ENCODE measurements around the gene TGIF1. TPM values are rescaled to one million over a fixed set of nuclear protein-coding genes. Genes with fewer than 3 reads are reported as not detected.
"Not testable (repeated sequence)": the region's sequence is repeated elsewhere in the genome, so short reads cannot be mapped to it uniquely, and the experiment has no call there.

Gene TGIF1
- polyA plus RNA-seq, 10 donors = 34.3 to 52.4 (median 40.4) TPM

DNA sequence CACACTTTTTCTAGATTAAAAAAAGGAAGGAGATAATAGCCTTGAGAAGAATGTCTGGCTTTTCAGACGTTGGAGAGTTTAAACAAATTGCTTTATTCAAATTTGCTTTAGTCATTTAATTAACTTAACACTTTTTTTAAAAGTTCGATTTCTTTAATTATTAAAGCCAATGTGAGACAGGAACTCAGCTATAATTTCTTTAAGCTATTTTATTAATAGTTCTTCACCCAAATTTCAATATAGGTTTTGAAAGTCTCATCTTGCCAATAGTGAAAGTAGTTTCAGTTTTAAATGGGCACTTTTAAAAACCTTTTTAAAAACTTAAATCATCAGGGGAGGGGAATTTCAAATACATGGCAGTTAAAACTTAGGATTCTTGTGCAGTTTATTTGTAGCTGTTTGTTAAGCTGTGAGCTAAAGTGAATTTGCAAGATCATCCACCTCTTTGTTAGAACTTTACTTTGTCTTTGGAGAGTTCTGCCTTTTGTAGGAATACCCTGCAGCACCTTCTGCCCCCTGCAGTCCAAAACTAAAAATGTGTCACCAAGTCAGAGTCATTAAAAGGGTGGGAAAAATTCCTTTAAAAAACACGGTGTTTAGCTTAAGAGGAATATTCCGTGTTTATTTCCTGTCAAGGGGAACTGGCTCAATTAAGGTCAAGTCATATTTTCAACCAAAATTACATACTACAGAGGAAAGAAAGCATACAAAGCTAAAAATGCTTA is 4.6 kb downstream of the TGIF1 start:
- peak; percentile 58 to 80 (median 64) for DNase-seq

DNA sequence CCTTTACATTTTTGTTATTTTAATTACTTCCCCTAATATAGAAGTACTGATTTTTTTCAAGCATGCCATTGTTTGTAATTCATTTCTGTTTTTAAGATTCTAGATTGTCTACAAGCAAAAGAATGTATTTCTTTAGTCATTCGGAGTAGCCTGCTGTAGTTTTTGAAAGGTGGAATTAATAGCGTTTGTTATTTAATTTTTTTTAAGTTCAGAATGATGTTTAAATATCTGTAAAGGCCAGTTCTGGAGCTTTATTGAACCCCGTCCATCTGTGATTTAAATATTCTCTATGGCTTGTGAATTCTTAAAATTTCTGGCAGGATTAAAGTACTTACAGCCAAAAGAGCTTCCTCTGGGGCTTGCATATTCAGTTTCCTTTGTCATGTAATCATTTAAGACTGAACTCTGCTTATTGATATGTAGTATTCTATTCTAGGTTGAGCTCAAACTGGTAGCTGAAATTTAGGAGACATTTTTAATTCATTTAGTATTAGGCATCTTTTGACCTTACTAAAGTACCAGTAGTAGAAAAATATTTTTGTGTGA is 5.2 kb downstream of the TGIF1 start:
- DNase-seq = peak in 1 of 3 donors; percentile 40

DNA sequence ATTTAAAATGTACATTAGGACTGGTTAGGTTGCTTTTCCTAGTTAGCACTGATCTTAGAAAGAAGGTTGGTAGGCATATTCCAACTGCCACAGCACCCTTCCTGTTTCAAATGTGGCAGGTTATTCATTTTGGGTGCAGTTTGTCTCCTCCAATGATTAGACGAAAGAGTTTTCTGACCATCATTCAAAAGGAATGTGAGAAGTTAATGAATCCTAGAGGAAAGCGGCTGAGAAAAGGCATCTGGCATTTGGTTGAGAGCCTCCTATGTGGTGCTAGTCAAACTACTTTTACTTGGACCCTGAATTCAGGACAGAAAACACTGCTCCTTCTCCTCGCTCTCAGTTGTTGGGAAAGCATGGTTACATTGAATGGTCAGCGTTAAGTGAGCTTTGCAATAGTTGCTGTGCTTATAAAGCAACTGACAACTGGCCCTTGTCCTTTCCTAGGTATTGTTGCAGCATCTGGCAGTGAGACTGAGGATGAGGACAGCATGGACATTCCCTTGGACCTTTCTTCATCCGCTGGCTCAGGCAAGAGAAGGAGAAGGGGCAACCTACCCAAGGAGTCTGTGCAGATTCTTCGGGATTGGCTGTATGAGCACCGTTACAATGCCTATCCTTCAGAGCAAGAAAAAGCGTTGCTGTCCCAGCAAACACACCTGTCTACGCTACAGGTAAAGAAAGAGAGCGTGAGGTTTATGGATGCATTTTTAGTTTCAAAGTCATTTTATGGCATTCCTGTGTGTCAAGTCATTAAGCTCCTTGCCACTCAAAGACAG is 6.1 kb downstream of the TGIF1 start:
- peak in 1 of 3 donors; percentile 36 for DNase-seq

DNA sequence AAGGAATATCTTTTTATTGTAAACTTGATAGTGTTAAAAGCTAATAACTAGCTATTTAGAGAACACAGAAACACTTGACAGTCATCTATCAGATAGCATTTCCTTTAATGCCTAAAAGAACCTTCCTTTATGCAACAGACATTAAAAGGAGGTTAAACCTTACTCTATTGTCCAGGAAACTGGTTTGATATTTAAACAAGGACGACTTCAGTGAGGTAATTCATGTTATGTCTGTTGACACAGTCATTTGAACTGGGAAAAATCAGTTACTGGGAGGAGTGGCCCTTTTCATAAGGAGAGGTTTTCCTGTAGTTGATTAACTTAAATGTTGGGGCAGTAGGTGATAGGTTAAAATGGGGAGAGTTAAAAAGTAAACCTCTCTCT is 6.7 kb downstream of the TGIF1 start:
- no peak for DNase-seq

DNA sequence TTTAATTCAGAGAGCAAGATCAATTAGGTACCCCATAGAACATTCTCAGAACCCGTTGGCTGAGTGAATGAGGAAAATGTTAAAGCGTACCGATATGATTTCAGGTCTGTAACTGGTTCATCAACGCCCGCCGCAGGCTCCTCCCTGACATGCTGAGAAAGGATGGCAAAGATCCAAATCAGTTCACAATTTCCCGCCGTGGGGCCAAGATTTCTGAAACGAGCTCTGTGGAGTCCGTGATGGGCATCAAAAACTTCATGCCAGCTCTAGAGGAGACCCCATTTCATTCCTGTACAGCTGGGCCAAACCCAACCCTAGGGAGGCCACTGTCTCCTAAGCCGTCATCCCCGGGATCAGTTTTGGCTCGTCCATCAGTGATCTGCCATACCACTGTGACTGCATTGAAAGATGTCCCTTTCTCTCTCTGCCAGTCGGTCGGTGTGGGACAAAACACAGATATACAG is 7.3 kb downstream of the TGIF1 start:
- DNase-seq = no peak

DNA sequence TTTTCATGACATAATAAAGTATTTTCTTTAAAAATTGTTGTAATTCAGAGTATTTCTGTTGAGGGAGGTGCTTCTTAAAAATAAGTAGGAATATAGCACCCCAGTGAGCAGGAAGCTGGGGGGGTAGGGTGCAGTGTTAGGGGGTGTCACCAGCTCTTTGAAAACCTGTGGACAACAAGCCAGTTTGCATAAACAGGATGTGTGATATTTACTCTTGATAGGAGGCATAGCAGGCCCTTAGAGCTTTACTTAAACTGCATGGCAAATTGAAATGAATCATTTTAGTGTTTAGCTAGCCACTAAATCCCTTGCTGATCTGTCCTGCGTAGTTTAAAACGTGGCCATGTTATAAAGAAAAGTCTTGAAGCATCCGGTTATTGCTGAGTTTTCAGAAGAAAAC is 8.4 kb downstream of the TGIF1 start:
- DNase-seq = no peak

DNA sequence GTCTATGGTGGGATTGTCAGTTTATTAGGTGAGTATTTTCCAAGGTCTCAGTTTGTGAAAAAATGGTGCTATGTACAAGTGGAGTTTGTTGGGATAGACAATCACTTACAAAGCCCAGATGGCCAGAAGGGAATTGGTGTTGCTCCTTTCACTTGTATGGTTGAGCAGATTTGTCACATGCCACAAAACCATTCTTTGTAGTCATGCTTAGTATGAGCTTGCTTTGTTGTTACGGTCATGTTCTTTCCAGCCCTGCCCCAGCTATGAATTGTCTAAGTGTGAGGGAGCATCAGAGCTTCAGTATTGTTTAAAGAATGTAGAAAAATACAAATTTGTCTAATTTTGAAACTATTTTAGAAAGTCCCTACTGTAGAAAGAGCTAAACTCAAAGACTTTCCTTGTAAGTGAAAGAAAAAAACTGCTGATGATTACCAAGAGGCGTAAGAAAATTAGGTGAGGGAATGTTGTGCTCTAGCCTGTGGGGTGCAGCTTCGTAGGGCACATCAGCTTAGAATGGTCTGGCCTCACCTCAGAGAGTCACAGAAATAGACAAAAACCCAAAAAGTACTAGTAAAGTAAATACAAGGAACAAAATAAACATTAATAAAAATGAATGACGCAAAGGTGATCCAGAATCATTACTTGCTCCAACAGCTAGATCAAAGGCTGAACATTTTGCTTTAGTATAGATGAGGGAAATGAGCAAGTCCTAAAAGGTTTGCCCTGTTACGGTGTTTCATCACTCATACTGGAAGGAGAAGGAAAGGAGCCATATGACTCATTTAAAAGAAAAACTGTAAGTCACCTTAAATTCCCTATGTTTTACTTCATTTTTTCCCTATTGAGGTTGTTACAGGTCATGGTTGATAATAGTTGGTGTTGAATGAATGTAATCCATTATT is 9.2 kb downstream of the TGIF1 start:
- no peak for DNase-seq

DNA sequence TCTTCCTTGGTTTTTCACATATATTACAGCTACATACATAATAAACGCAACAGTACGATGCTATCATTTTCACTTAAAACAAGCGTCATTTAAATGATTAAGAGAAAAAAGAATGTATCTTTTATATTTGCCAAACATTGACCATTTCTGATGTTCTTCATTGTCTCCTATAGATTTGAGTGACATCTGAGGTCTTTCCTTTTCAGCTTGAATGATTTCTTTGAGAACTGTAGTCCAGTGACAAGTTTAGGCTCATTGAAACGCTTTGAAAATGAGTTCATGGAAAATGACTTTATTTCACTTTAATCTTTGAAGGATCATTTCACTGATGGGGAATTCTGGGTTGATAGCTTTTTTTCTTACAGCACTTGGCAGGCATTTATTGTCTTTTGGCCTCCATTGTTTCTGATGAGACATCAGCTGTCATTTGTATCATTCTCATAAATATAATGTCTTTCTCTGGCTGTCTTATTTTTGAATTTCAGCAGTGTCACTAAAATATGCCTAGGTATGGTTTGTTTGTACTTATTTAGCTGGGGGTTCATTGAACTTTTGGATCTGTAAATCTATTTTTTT is 10.9 kb downstream of the TGIF1 start:
- no peak for DNase-seq

DNA sequence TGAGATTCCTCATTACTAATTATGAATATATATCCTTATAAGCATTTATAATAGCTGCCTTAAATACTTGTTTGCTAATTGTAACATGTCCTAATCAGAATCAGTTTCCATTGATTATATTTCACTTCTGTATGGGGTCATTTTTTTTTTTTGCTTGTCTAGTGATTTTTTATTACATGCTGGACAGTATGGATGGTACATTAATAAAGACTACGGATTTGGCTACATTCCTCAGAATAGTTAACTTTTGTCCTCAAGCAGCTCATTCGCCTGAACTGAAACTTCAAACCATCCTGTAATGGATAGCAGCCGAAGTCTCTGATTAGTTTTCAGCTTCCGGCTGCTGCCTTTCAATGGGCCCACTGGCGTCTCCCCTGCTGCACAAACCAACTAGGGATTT is 11.7 kb downstream of the TGIF1 start:
- DNase-seq = no peak

DNA sequence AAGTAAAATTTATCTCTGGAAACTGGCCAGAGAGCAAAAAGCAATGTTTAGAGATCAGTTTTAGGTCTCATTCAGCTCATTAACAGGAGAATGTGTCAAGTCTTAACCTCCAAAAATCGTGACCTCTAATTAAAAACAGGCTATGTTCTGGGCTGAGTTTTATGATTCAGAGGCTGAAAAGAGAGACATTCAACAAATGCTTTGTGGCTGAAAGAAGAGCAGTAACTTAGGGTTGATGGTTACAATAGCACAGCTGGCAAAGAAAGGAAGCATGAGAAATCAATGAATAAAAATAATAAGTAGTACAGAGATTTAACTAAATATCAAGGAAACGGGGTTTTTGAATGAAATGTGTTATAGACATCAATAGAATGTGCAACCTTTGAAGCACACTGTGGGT is 13.1 kb downstream of the TGIF1 start:
- peak in 1 of 3 donors; percentile 43 for DNase-seq

DNA sequence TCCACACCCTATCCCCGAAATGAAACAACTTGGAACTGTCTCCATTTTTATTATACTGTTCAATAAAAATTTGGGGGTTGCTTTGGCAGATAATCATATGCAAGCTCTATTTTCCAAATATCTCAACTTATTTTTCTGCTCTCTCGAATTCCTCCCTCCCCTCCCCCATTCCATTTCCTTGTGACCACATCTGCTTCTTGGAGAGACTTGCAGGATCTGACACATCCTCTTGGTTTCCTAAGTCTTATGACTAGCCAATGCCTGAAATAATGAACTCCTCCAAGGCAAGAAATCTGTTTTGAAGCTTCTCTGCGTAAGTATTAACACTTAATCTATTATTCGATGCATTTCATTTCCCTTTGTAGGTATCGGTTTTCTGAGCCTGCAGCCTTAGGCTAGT is 16.1 kb downstream of the TGIF1 start:
- DNase-seq = peak in 2 of 3 donors; percentile 65 to 71

DNA sequence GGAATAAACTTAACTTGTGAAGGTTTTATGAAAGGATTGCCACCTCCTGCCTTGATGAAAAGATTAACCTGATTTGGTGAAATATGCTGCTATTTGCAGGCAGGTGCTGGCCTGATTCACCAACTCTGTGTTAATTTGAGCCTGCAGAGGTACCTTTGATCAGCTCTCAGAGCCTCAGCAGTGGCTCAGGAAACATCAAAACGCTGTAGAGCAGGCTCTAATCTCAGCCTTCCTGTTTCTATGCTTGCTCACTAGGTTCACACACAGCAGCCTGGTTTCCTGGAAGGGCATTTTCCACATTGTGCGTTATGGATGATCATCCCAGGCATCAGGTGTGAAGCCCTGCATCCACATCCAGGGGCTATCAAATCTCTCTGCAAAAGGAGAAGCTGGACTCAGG is 16.9 kb downstream of the TGIF1 start:
- no peak for DNase-seq

DNA sequence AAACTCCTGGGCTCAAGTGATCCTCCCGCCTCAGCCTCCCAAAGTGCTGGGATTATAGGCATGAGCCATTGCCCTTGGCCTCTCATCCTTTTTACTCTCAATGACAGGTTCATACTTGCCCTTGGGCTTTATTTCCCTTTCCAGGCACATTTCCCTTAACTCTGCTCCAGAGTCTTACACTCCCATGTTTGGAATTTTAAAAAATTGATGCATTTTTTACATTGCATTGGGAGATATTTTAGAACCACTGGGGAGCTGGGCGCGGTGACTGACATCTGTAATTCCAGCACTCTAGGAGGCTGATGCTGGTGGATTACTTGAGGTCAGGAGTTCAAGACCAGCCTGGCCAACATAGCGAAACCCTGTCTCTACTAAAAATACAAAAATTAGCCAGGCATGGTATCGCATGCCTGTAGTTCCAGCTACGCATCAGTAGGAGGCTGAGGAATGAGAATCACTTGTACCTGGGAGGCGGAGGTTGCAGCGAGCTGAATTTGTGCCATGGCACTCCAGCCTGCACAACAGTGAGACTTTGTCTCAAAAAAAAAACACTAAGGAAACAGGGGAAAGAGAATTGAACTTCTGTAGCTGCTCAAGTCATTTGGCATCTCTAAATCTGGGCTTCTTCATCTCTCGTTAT is 18.2 kb downstream of the TGIF1 start:
- DNase-seq = no peak

DNA sequence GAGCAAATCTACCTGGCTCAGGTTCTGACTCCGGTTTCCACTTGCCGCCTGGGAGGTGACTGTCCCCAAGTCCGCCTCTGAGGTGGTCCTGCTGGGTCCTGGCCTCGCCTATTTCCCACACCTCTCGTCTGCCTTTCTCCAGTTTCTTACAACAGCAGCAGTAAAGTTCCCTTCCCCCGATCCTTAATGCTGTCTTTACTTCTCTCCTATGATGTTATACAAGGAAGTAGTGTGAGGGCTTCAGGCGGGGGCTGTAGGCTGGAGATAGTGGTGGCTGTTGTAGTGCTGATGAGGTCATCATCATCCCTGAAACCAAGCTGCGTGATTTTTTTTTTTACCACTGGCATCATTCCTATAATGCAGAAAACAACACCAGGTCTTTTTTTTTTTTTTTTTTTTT is 18.9 kb downstream of the TGIF1 start:
- no peak for DNase-seq

DNA sequence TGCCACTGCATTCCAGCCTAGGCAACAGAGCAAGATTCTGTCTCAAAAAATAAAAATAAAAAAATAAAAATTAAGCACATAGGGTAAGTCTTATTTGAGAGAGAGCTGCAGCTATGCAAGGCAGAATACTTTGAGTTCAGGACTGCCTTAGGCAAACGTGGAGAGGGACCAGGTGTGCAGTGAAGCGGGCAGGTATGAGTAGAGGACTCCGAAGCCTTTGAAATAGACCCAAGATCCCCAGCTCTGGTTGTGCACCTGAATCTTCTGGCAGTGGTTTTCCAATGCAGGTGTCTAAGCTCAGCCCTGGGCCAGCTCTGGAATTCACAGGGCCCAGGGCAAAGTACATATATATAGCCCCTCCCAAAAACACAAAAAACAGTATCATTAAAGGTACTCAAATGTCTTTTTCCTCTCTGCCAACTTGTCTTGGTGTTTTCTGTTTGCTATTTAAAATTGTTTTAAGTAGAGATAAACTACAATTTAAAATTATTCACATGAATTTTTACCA is 21.2 kb downstream of the TGIF1 start:
- no peak for DNase-seq

DNA sequence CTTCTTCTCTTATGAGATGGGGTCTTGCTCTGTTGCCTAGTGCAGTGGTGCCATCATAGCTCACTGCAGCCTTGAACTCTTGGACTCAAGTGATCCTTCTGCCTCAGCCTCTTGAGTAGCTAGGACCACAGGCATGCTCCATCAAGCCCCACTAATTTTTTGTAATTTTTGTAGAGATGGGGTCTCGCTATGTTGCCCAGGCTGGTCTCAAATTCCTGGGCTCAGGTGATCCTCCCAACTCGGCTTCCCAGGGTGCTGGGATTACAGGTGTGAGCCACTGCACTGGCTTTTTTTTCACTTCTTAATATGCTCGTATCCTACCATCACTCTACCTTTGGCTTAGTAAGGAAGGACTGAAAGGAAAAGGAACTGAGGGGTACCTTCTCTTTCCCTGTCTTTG is 22.1 kb downstream of the TGIF1 start:
- DNase-seq = not testable (repeated sequence)

DNA sequence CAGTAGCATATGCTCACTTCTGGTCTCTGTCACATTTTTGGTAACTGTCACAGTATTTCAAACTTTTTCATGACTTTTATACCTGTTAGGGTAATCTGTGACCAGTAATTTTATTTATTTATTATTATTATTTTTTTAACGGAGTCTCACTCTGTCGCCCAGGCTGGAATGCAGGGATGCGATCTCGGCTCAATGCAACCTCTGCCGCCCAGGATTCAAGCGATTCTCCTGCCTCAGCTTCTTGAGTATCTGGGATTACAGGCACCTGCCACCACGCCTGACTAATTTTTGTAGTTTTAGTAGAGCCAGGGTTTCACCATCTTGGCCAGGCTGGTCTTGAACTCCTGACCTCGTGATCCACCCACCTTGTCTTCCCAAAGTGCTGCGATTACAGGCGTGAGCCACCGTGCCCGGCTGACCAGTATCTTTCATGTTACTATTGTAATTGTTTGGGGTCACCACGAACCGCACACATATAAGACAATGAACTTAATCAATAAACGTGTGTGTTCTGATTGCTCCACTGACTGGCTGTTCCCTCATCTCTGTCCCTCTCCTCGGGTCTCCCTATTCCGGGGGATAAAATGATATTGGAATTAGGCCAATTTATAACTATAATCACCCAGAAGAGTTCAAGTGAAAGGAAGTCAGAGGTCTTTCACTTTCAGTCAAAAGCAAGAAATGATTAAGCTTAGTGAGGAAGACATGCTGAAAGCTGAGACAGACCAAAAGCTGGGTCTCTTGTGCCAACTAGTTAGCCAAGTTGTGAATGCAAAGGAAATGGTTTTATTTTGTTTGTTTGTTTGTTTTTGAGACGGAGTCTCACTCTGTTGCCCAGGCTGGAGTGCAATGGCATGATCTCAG is 22.9 kb downstream of the TGIF1 start:
- DNase-seq = no peak

DNA sequence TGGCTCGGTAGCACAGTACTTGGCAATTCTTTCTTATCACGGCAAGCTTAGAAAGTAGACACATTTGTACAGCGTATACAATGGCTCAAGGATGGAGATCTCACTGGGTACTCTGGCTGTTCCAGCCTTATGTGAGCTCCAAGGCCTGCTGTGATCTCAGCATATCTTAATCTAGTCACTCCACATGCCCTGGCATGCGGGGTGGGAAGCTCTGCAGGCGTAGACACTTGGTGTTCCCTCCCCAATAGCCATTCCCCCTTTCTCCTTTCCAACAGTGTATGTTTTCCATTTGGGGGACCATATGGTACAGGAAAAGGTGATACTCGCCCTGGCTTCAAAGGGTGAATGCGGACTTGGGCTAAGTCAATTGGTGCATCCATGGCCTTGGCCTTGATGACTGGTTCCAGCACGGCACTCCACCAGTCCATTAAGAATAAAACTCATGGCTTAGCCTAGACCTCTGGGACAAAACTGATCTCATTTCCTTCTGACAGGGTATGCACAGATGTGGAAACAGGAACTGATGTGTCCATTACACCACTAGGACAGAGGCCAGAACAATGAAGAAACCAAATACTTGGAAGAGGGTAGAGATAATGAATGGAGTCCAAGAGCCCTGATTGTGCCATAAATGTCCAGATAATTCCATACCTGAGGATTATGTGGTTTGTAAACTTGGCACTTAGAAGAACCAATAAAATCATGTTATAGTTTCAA is 28.4 kb downstream of the TGIF1 start:
- no peak for DNase-seq

DNA sequence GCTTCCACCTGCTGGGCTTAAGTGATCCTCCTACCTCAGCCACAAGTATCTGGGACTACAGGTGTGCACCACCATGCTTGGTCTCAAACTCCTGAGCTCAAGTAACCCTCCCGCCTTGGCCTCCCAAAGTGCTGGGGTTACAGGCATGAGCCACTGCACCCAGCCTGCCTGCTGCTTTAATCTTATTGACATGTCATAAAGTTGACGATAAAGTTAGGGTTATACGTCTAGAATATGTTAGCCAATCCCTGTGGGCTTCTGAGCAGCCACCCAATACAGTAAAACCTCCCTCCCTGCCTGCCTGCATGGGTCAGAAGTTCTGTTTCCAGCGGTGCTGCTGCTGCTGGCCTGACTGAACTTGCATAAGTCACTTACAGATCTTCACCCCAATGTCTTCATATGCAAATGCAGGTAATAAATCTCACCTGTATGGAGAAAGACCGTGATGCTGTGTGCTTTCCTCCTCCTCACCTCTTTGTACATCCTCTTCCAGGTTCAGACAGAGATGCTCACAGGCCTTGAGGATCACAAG is 30.1 kb downstream of the TGIF1 start:
- DNase-seq = no peak
